ENCODE measurements around the gene OR52M1. TPM values are rescaled to one million over a fixed set of nuclear protein-coding genes. Genes with fewer than 3 reads are reported as not detected.
A peak's percentile ranks its signal among the peaks of the same experiment; 100 is the strongest.

The OR52M1 gene, protein sequence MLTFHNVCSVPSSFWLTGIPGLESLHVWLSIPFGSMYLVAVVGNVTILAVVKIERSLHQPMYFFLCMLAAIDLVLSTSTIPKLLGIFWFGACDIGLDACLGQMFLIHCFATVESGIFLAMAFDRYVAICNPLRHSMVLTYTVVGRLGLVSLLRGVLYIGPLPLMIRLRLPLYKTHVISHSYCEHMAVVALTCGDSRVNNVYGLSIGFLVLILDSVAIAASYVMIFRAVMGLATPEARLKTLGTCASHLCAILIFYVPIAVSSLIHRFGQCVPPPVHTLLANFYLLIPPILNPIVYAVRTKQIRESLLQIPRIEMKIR
- not detected in 2 replicates for polyA plus RNA-seq (2013)

DNA sequence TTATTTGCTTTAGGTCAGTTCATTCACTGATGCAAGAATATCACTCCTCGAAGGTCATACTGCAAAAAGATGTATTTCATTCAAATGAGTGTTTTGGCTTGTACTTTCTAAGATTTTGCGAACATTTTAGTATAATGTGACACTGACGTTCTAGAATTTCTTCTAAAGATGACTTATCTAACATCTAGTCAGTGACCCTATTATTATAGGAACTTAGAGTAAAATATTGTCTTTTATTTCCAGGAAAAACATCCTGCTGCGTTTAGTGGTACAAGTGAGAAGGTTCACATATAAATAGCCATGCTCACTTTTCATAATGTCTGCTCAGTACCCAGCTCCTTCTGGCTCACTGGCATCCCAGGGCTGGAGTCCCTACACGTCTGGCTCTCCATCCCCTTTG lies at the start of gene OR52M1:
TSS of gene OR52M1 (plus strand) at position 301 of the 400 bp plus-strand sequence. CDS start at position 301, 0 bp downstream.
- H2BK5ac ChIP-seq (ENCODE audit: low read depth, low read length, poor library complexity), result no peak within 1 kb of the TSS
- no peak within 1 kb of the TSS for H4K91ac ChIP-seq (ENCODE audit: low read depth, low read length)
- no peak within 1 kb of the TSS for H2BK12ac ChIP-seq (ENCODE audit: low read length)
- no peak within 1 kb of the TSS for H3K14ac ChIP-seq (ENCODE audit: low read length)
- no peak within 1 kb of the TSS for H2AFZ ChIP-seq (ENCODE audit: insufficient read depth, low read length, poor library complexity)
- no peaks in the 10 kb centered on the region for H3K27me3 ChIP-seq (ENCODE audit: insufficient read depth, low read length)
- no peak within 1 kb of the TSS for H3K4ac ChIP-seq (ENCODE audit: low read depth, low read length)
- H3K27ac ChIP-seq (ENCODE audit: low read depth, low read length), result no peak within 1 kb of the TSS
- H3K4me3 ChIP-seq (ENCODE audit: low read depth, low read length), result no peak within 1 kb of the TSS
- H3K79me2 ChIP-seq (ENCODE audit: control insufficient read depth, insufficient read depth, low read length, poor library complexity), result no peaks in the 10 kb centered on the region
- no peak within 1 kb of the TSS for H4K8ac ChIP-seq (ENCODE audit: low read depth, low read length)
- H3K23ac ChIP-seq (ENCODE audit: low read length), result no peak within 1 kb of the TSS
- H3K18ac ChIP-seq (ENCODE audit: low read length), result no peak within 1 kb of the TSS
- no peaks in the 10 kb centered on the region for H3K4me1 ChIP-seq (ENCODE audit: control insufficient read depth in 1 of 2, insufficient read depth in 2 of 2, low read length in 2 of 2)
- H3K9ac ChIP-seq (ENCODE audit: low read length), result no peak within 1 kb of the TSS
- no peak within 1 kb of the TSS for H3K4me2 ChIP-seq (ENCODE audit: low read length)
- no peak within 1 kb of the TSS for H2AK5ac ChIP-seq (ENCODE audit: low read length)
- H3K36me3 ChIP-seq (ENCODE audit: control insufficient read depth in 1 of 2, insufficient read depth in 2 of 2, low read length in 2 of 2), result no peaks in the 10 kb centered on the region
- WGBS (ENCODE audit: extremely low coverage, insufficient coverage, insufficient read length), result no CpG with 5 or more reads among the region's 5 CpGs
- no peak for DNase-seq
- H3K9me3 ChIP-seq (ENCODE audit: insufficient read depth, low read depth, low read length), result peaks cover 2% of the 10 kb centered on the region
- H4K12ac ChIP-seq (ENCODE audit: low read depth, low read length), result no peak within 1 kb of the TSS
- H2BK120ac ChIP-seq (ENCODE audit: insufficient read depth, low read length, poor library complexity), result no peak within 1 kb of the TSS
- no peaks in the 10 kb centered on the region for H3K79me1 ChIP-seq (ENCODE audit: low read length)

DNA sequence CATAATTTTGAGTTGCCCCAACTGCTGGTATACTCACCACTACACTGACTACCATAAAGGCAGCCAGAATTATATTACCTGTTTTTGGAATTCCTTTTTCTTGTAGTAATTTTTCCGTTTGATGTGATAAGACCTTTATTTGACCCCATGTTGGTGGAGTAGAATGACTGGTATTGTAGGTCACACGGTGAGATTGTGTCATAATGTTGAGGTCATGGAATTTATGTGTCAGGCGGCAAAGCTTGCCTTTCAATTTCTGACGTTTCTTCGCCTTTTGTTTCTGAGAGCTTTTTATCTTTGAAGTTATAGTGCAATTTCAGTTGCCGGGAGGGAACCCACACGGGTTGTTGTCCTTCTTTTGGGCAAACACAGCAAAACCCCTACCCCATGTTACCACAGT lies 49.5 kb upstream of the OR52M1 start:
- Histone ChIP-seq H3K79me2 (ENCODE audit: control insufficient read depth, insufficient read depth, low read length, poor library complexity) (no peaks in the 10 kb centered on the region), H3K4me2 (ENCODE audit: low read length) (no peak overlapping the region), H3K9ac (ENCODE audit: low read length) (no peak overlapping the region), H2BK120ac (ENCODE audit: insufficient read depth, low read length, poor library complexity) (no peak overlapping the region), H2BK5ac (ENCODE audit: low read depth, low read length, poor library complexity) (no peak overlapping the region), H3K14ac (ENCODE audit: low read length) (no peak overlapping the region), H4K12ac (ENCODE audit: low read depth, low read length) (no peak overlapping the region), H3K9me3 (ENCODE audit: insufficient read depth, low read depth, low read length) (no peaks in the 10 kb centered on the region), H3K4ac (ENCODE audit: low read depth, low read length) (no peak overlapping the region), H3K27me3 (ENCODE audit: insufficient read depth, low read length) (no peaks in the 10 kb centered on the region), H3K4me1 (ENCODE audit: control insufficient read depth in 1 of 2, insufficient read depth in 2 of 2, low read length in 2 of 2) (no peaks in the 10 kb centered on the region), H3K4me3 (ENCODE audit: low read depth, low read length) (no peak overlapping the region), H3K18ac (ENCODE audit: low read length) (no peak overlapping the region), H2BK12ac (ENCODE audit: low read length) (no peak overlapping the region), H4K8ac (ENCODE audit: low read depth, low read length) (no peak overlapping the region), H4K91ac (ENCODE audit: low read depth, low read length) (no peak overlapping the region), H3K79me1 (ENCODE audit: low read length) (no peaks in the 10 kb centered on the region), H3K36me3 (ENCODE audit: control insufficient read depth in 1 of 2, insufficient read depth in 2 of 2, low read length in 2 of 2) (no peaks in the 10 kb centered on the region), H3K27ac (ENCODE audit: low read depth, low read length) (no peak overlapping the region), H2AK5ac (ENCODE audit: low read length) (no peak overlapping the region), H2AFZ (ENCODE audit: insufficient read depth, low read length, poor library complexity) (no peak overlapping the region), H3K23ac (ENCODE audit: low read length) (no peak overlapping the region)
- no CpG with 5 or more reads among the region's 7 CpGs for WGBS (ENCODE audit: extremely low coverage, insufficient coverage, insufficient read length)
- DNase-seq, result peak; percentile 35 to 82

DNA sequence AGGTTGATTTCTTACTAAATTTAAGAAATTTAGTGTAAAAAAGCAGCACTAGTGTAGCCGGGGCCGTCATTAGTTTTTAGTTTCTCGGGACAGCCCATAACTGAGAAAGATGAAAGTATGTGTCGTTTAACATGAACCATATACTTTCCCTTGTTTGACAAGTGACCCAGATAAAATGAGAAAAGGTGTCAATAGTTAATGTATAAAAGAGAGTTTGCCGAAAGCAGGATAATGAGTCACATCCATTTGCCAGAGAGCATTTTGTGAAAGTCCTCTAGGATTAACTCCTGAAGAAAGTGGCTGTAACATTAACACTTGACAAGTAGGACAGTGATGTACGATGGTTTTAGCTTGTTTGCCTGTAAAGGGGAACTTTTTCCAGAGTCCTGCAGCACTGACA lies 49.0 kb upstream of the OR52M1 start:
- H2AK5ac ChIP-seq (ENCODE audit: low read length), result no peak overlapping the region

DNA sequence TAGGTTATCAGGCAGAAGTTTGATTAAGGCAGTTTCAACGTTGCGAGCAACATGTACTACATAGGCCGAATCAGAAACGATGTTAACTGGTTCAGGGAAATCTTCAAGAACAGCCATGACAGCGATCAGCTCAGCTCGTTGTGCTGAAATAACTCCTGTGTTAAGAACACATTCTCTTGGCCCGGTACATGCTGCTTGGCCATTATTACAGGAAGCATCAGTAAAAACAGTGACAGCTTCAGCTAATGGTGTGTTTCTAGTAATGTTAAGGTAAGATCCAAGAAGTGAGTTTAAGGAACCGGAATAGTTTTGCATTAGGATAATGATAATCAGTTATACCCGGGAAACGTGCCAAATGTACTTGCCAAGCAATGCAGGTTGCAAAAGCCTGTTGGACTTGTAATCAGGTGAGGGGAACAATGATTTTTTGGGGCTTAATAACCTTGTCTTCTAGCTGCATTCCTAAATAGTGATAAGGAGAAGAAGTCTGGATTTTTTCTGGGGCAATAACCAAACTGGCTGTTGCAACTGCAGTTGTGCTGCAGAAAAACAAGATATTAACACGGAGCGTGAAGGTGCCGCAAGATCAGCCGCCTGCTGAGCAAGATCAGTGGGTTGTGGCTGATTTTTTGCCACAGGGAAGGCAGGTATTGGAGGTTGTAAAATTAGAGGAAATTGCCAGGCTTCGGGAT lies 48.3 kb upstream of the OR52M1 start:
- Histone ChIP-seq H3K9me3 (ENCODE audit: insufficient read depth, low read depth, low read length) (no peaks in the 10 kb centered on the region), H2AFZ (ENCODE audit: insufficient read depth, low read length, poor library complexity) (no peak overlapping the region), H4K91ac (ENCODE audit: low read depth, low read length) (no peak overlapping the region), H4K12ac (ENCODE audit: low read depth, low read length) (no peak overlapping the region), H3K79me2 (ENCODE audit: control insufficient read depth, insufficient read depth, low read length, poor library complexity) (no peaks in the 10 kb centered on the region), H3K79me1 (ENCODE audit: low read length) (no peaks in the 10 kb centered on the region), H3K27ac (ENCODE audit: low read depth, low read length) (no peak overlapping the region), H3K27me3 (ENCODE audit: insufficient read depth, low read length) (no peaks in the 10 kb centered on the region), H3K9ac (ENCODE audit: low read length) (no peak overlapping the region), H3K4ac (ENCODE audit: low read depth, low read length) (no peak overlapping the region), H3K14ac (ENCODE audit: low read length) (no peak overlapping the region), H3K4me3 (ENCODE audit: low read depth, low read length) (no peak overlapping the region), H3K36me3 (ENCODE audit: control insufficient read depth in 1 of 2, insufficient read depth in 2 of 2, low read length in 2 of 2) (no peaks in the 10 kb centered on the region), H3K23ac (ENCODE audit: low read length) (no peak overlapping the region), H2AK5ac (ENCODE audit: low read length) (no peak overlapping the region), H2BK5ac (ENCODE audit: low read depth, low read length, poor library complexity) (no peak overlapping the region), H2BK12ac (ENCODE audit: low read length) (no peak overlapping the region), H3K18ac (ENCODE audit: low read length) (no peak overlapping the region), H3K4me2 (ENCODE audit: low read length) (no peak overlapping the region), H2BK120ac (ENCODE audit: insufficient read depth, low read length, poor library complexity) (no peak overlapping the region), H4K8ac (ENCODE audit: low read depth, low read length) (no peak overlapping the region), H3K4me1 (ENCODE audit: control insufficient read depth in 1 of 2, insufficient read depth in 2 of 2, low read length in 2 of 2) (no peaks in the 10 kb centered on the region)
- no CpG with 5 or more reads among the region's 15 CpGs for WGBS (ENCODE audit: extremely low coverage, insufficient coverage, insufficient read length)
- peak in 1 of 2 donors; percentile 44 for DNase-seq

More for the DNA sequence above, 49.0 kb upstream of the OR52M1 start:
- H3K4me2 ChIP-seq (ENCODE audit: low read length), result no peak overlapping the region
- H3K79me1 ChIP-seq (ENCODE audit: low read length), result no peaks in the 10 kb centered on the region
- no peaks in the 10 kb centered on the region for H3K27me3 ChIP-seq (ENCODE audit: insufficient read depth, low read length)
- H3K36me3 ChIP-seq (ENCODE audit: control insufficient read depth in 1 of 2, insufficient read depth in 2 of 2, low read length in 2 of 2), result no peaks in the 10 kb centered on the region
- H3K14ac ChIP-seq (ENCODE audit: low read length), result no peak overlapping the region
- H2BK12ac ChIP-seq (ENCODE audit: low read length), result no peak overlapping the region
- no peaks in the 10 kb centered on the region for H3K4me1 ChIP-seq (ENCODE audit: control insufficient read depth in 1 of 2, insufficient read depth in 2 of 2, low read length in 2 of 2)
- H4K8ac ChIP-seq (ENCODE audit: low read depth, low read length), result no peak overlapping the region
- no peaks in the 10 kb centered on the region for H3K9me3 ChIP-seq (ENCODE audit: insufficient read depth, low read depth, low read length)
- H3K79me2 ChIP-seq (ENCODE audit: control insufficient read depth, insufficient read depth, low read length, poor library complexity), result no peaks in the 10 kb centered on the region
- no peak overlapping the region for H2BK120ac ChIP-seq (ENCODE audit: insufficient read depth, low read length, poor library complexity)
- no peak overlapping the region for H3K27ac ChIP-seq (ENCODE audit: low read depth, low read length)
- H4K91ac ChIP-seq (ENCODE audit: low read depth, low read length), result no peak overlapping the region
- no peak overlapping the region for H3K4me3 ChIP-seq (ENCODE audit: low read depth, low read length)
- H3K23ac ChIP-seq (ENCODE audit: low read length), result no peak overlapping the region
- WGBS (ENCODE audit: extremely low coverage, insufficient coverage, insufficient read length), result no CpG with 5 or more reads among the region's 6 CpGs
- no peak overlapping the region for H3K4ac ChIP-seq (ENCODE audit: low read depth, low read length)
- DNase-seq, result no peak
- no peak overlapping the region for H2BK5ac ChIP-seq (ENCODE audit: low read depth, low read length, poor library complexity)
- H3K18ac ChIP-seq (ENCODE audit: low read length), result no peak overlapping the region
- no peak overlapping the region for H3K9ac ChIP-seq (ENCODE audit: low read length)
- no peak overlapping the region for H2AFZ ChIP-seq (ENCODE audit: insufficient read depth, low read length, poor library complexity)
- H4K12ac ChIP-seq (ENCODE audit: low read depth, low read length), result no peak overlapping the region
